Measurements from ENCODE around the gene SPRED3.
"Not testable (repeated sequence)": the region's sequence is repeated elsewhere in the genome, so short reads cannot be mapped to it uniquely, and the experiment has no call there.

SPRED3 gene

GRCh38 chr19:38392707-38393308 lies 4.3 kb downstream of the SPRED3 start:
- peak; percentile 20 for DNase-seq

GRCh38 chr19:38394488-38394887 lies 6.0 kb downstream of the SPRED3 start:
- no peak for DNase-seq

- DNase-seq, result no peak
Observed at GRCh38 chr19:38395381-38396114, 7.1 kb downstream of the SPRED3 start.

GRCh38 chr19:38399081-38399480 lies 10.6 kb downstream of the SPRED3 start:
- DNase-seq, result no peak

GRCh38 chr19:38399537-38399936 lies 11.0 kb downstream of the SPRED3 start:
- no peak for DNase-seq

- no peak for DNase-seq
Observed at GRCh38 chr19:38400361-38400760, 11.9 kb downstream of the SPRED3 start.

GRCh38 chr19:38401148-38401547 lies 12.7 kb downstream of the SPRED3 start:
- no peak for DNase-seq

GRCh38 chr19:38402623-38402966 lies 14.1 kb downstream of the SPRED3 start:
- no peak for DNase-seq

GRCh38 chr19:38402967-38403674 lies 14.6 kb downstream of the SPRED3 start, which contains the start of gene FAM98C:
Gene FAM98C, plus strand, starts transcription at chr19:38403093. Its CDS starts 61 bp downstream, at chr19:38403154.
- peak; percentile 91 for DNase-seq

- no peak for DNase-seq
Observed at GRCh38 chr19:38404858-38405257, 16.4 kb downstream of the SPRED3 start.

GRCh38 chr19:38405276-38405675 lies 16.8 kb downstream of the SPRED3 start:
- DNase-seq, result no peak

GRCh38 chr19:38409631-38410133 lies 21.2 kb downstream of the SPRED3 start:
- DNase-seq, result no peak

GRCh38 chr19:38410407-38410806 lies 21.9 kb downstream of the SPRED3 start:
- DNase-seq, result not testable (repeated sequence)

- no peak for DNase-seq
Observed at GRCh38 chr19:38411041-38411712, 22.7 kb downstream of the SPRED3 start.

- DNase-seq, result not testable (repeated sequence)
Observed at GRCh38 chr19:38411898-38412297, 23.4 kb downstream of the SPRED3 start.

GRCh38 chr19:38412491-38412890 lies 24.0 kb downstream of the SPRED3 start:
- DNase-seq, result no peak

GRCh38 chr19:38412961-38413360 lies 24.5 kb downstream of the SPRED3 start:
- DNase-seq, result no peak

- no peak for DNase-seq
Observed at GRCh38 chr19:38413416-38413815, 24.9 kb downstream of the SPRED3 start.

GRCh38 chr19:38417146-38417543 lies 28.6 kb downstream of the SPRED3 start:
- DNase-seq, result no peak

- no peak for DNase-seq
Observed at GRCh38 chr19:38417544-38418506, 29.3 kb downstream of the SPRED3 start.

- DNase-seq, result no peak
Observed at GRCh38 chr19:38420935-38421334, 32.4 kb downstream of the SPRED3 start.

- no peak for DNase-seq
Observed at GRCh38 chr19:38421856-38422255, 33.4 kb downstream of the SPRED3 start.

All from HCEC 1CT (cell line).